GM06990 (cell line): ENCODE data around the gene GRIK3.

Experiments
- DNase-seq: peaks from one replicate; pipeline ENCODE4 v3.0.0-alpha.2; 2011; ENCODE audit not compliant: insufficient read length; ENCODE audit errors: extremely low read depth
- H3K27me3 ChIP-seq: replicated peaks from 2 replicates; pipeline ENCODE4 v1.6.0; 2011; ENCODE audit warnings: low read length; ENCODE audit not compliant: control insufficient read depth, insufficient read depth
- H3K36me3 ChIP-seq: 2 replicates; pipeline ENCODE4 v1.5.1; 2011; ENCODE audit warnings: low read length; ENCODE audit not compliant: control insufficient read depth, insufficient read depth
- H3K4me3 ChIP-seq: replicated peaks from 2 replicates; pipeline ENCODE4 v1.5.1; 2011; ENCODE audit warnings: low read depth, mild to moderate bottlenecking, control low read depth, low read length
- CTCF ChIP-seq: IDR thresholded peaks from 2 replicates; pipeline ENCODE4 v1.5.1; 2011; ENCODE audit warnings: low read length, control low read depth, mild to moderate bottlenecking, inconsistent platforms; ENCODE audit not compliant: insufficient read depth, poor library complexity, severe bottlenecking

GRIK3 gene

GRCh38 chr1:36924282-36924811 lies 110.0 kb downstream of the GRIK3 start:
- H3K4me3 ChIP-seq: no peak overlapping the region
- TF ChIP-seq CTCF: no peak
- no peak for DNase-seq
- no peaks in the 10 kb centered on the region; the same call in 1 of the 2 replicates for H3K27me3 ChIP-seq
- no peaks in the 10 kb centered on the region for H3K36me3 ChIP-seq

- no peak for DNase-seq
- Histone ChIP-seq H3K36me3 (no peaks in the 10 kb centered on the region), H3K27me3 (no peaks in the 10 kb centered on the region; the same call in 1 of the 2 replicates), H3K4me3 (no peak overlapping the region)
- no peak for TF ChIP-seq CTCF
Measured at GRCh38 chr1:36922593-36923426, 111.5 kb downstream of the GRIK3 start.

GRCh38 chr1:36922071-36922470 lies 112.2 kb downstream of the GRIK3 start:
- Histone ChIP-seq H3K27me3 (no peaks in the 10 kb centered on the region; the same call in 1 of the 2 replicates), H3K4me3 (no peak overlapping the region), H3K36me3 (no peaks in the 10 kb centered on the region)
- no peak for DNase-seq
- no peak for TF ChIP-seq CTCF

GRCh38 chr1:36920801-36921405 lies 113.4 kb downstream of the GRIK3 start:
- no peak overlapping the region for H3K4me3 ChIP-seq
- no peaks in the 10 kb centered on the region for H3K36me3 ChIP-seq
- no peak for TF ChIP-seq CTCF
- no peaks in the 10 kb centered on the region; the same call in 1 of the 2 replicates for H3K27me3 ChIP-seq
- no peak for DNase-seq

- no peaks in the 10 kb centered on the region for H3K36me3 ChIP-seq
- H3K27me3 ChIP-seq: no peaks in the 10 kb centered on the region; the same call in 1 of the 2 replicates
- no peak for DNase-seq
- no peak for TF ChIP-seq CTCF
- H3K4me3 ChIP-seq: no peak overlapping the region
Measured at GRCh38 chr1:36920371-36920770, 113.9 kb downstream of the GRIK3 start.
